ENCODE data around the gene OPA3. TPM values are rescaled to one million over a fixed set of nuclear protein-coding genes. Genes with fewer than 3 reads are reported as not detected.
"Not testable (repeated sequence)": the region's sequence is repeated elsewhere in the genome, so short reads cannot be mapped to it uniquely, and the experiment has no call there.

OPA3 gene
- total and polyA plus RNA-seq, 4 donors: 3.5 to 13.6 (median 7.7) TPM

- Histone ChIP-seq H3K4me3 (no peak overlapping the region), H3K27ac (ENCODE audit: low read depth in 1 of 2, low read length in 1 of 2) (no peak overlapping the region), H3K36me3 (ENCODE audit: control insufficient read depth in 4 of 4, insufficient read depth in 4 of 4, low read length in 4 of 4) (peaks cover 0 to 16% (median 10%) of the 10 kb centered on the region in 4 donors), H3K9ac (ENCODE audit: insufficient read depth in 1 of 2, low read length in 2 of 2) (no peak overlapping the region), H3K4me1 (ENCODE audit: control insufficient read depth in 5 of 5, insufficient read depth in 5 of 5, low read length in 5 of 5) (no peaks in the 10 kb centered on the region), H3K27me3 (ENCODE audit: control insufficient read depth in 3 of 3, insufficient read depth in 3 of 3, low read length in 2 of 3) (no peaks in the 10 kb centered on the region), H3K9me3 (ENCODE audit: control insufficient read depth in 4 of 4, insufficient read depth in 3 of 4, low read length in 3 of 4) (no peaks in the 10 kb centered on the region)
- WGBS, 2 donors: 86 to 90% methylated on average over 4 of the region's 4 CpGs
- DNase-seq (no peak), ATAC-seq (ENCODE audit: insufficient read depth, low FRiP score) (no peak)
- TF ChIP-seq, protein P1, sequence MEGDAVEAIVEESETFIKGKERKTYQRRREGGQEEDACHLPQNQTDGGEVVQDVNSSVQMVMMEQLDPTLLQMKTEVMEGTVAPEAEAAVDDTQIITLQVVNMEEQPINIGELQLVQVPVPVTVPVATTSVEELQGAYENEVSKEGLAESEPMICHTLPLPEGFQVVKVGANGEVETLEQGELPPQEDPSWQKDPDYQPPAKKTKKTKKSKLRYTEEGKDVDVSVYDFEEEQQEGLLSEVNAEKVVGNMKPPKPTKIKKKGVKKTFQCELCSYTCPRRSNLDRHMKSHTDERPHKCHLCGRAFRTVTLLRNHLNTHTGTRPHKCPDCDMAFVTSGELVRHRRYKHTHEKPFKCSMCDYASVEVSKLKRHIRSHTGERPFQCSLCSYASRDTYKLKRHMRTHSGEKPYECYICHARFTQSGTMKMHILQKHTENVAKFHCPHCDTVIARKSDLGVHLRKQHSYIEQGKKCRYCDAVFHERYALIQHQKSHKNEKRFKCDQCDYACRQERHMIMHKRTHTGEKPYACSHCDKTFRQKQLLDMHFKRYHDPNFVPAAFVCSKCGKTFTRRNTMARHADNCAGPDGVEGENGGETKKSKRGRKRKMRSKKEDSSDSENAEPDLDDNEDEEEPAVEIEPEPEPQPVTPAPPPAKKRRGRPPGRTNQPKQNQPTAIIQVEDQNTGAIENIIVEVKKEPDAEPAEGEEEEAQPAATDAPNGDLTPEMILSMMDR (IDR thresholded peaks at IDR 0.05; ENCODE audit: control extremely low read depth, extremely low read depth): no peak
These were observed 45.1 kb upstream of the OPA3 start for GRCh38 chr19:45629704-45630103.

- H3K27me3 ChIP-seq (ENCODE audit: control insufficient read depth in 3 of 3, insufficient read depth in 3 of 3, low read length in 2 of 3); H3K27ac ChIP-seq (ENCODE audit: low read depth in 1 of 2, low read length in 1 of 2); H3K4me3 ChIP-seq; ATAC-seq (ENCODE audit: insufficient read depth, low FRiP score); H3K9me3 ChIP-seq (ENCODE audit: control insufficient read depth in 4 of 4, insufficient read depth in 3 of 4, low read length in 3 of 4); H3K4me1 ChIP-seq (ENCODE audit: control insufficient read depth in 5 of 5, insufficient read depth in 5 of 5, low read length in 5 of 5); H3K9ac ChIP-seq (ENCODE audit: insufficient read depth in 1 of 2, low read length in 2 of 2); DNase-seq: not testable (repeated sequence)
- peaks cover 0 to 20% (median 13%) of the 10 kb centered on the region in 4 donors for H3K36me3 ChIP-seq (ENCODE audit: control insufficient read depth in 4 of 4, insufficient read depth in 4 of 4, low read length in 4 of 4)
- 98% methylated on average over 7 of the region's 7 CpGs for WGBS, 2 donors
These were observed 43.6 kb upstream of the OPA3 start for GRCh38 chr19:45628219-45628618.

GRCh38 chr19:45623984-45624383, 39.4 kb upstream of the OPA3 start:
- H3K27ac ChIP-seq (ENCODE audit: low read depth in 1 of 2, low read length in 1 of 2): no peak overlapping the region
- no peaks in the 10 kb centered on the region for H3K4me1 ChIP-seq (ENCODE audit: control insufficient read depth in 5 of 5, insufficient read depth in 5 of 5, low read length in 5 of 5)
- H3K9ac ChIP-seq (ENCODE audit: insufficient read depth in 1 of 2, low read length in 2 of 2): no peak overlapping the region
- ATAC-seq (ENCODE audit: insufficient read depth, low FRiP score): no peak
- DNase-seq: no peak
- no peaks in the 10 kb centered on the region for H3K27me3 ChIP-seq (ENCODE audit: control insufficient read depth in 3 of 3, insufficient read depth in 3 of 3, low read length in 2 of 3)
- H3K36me3 ChIP-seq (ENCODE audit: control insufficient read depth in 4 of 4, insufficient read depth in 4 of 4, low read length in 4 of 4): peaks cover 0 to 35% (median 21%) of the 10 kb centered on the region in 4 donors
- TF ChIP-seq, protein P1 (IDR thresholded peaks at IDR 0.05; ENCODE audit: control extremely low read depth, extremely low read depth): no peak
- H3K4me3 ChIP-seq: no peak overlapping the region
- WGBS, 2 donors: 94 to 96% methylated on average over 1 of the region's 1 CpG
- H3K9me3 ChIP-seq (ENCODE audit: control insufficient read depth in 4 of 4, insufficient read depth in 3 of 4, low read length in 3 of 4): no peaks in the 10 kb centered on the region

DNA sequence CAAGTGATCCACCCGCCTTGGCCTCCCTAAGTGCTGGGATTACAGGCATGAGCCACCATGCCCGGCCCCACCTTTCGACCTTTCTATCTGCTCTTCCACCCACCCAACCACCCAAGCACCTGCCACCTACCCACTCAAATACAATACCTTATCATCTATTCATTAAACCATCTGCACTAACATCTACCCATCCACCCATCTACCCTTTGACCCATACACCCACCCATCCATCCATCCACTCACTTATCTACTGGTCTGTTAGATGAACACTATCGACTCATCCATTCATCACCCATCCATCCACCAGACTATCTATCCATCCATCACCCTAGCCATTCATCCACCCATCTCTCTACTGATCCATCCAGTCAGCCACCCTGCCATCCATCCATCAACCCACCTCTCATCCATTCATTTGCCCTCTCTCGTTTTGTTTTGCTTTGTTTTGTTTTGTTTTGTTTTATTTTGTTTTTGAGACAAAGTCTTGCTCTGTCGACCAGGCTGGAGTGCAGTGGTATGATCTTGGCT, 37.4 kb upstream of the OPA3 start:
- Histone ChIP-seq H3K4me3 (no peak overlapping the region), H3K9me3 (ENCODE audit: control insufficient read depth in 4 of 4, insufficient read depth in 3 of 4, low read length in 3 of 4) (no peaks in the 10 kb centered on the region), H3K36me3 (ENCODE audit: control insufficient read depth in 4 of 4, insufficient read depth in 4 of 4, low read length in 4 of 4) (peaks cover 0 to 39% (median 20%) of the 10 kb centered on the region in 4 donors), H3K9ac (ENCODE audit: insufficient read depth in 1 of 2, low read length in 2 of 2) (no peak overlapping the region), H3K27me3 (ENCODE audit: control insufficient read depth in 3 of 3, insufficient read depth in 3 of 3, low read length in 2 of 3) (no peaks in the 10 kb centered on the region), H3K27ac (ENCODE audit: low read depth in 1 of 2, low read length in 1 of 2) (no peak overlapping the region), H3K4me1 (ENCODE audit: control insufficient read depth in 5 of 5, insufficient read depth in 5 of 5, low read length in 5 of 5) (no peaks in the 10 kb centered on the region)
- ATAC-seq (ENCODE audit: insufficient read depth, low FRiP score): no peak
- TF ChIP-seq, protein P1 (IDR thresholded peaks at IDR 0.05; ENCODE audit: control extremely low read depth, extremely low read depth): no peak
- WGBS, 2 donors: 87 to 92% methylated on average over 6 of the region's 6 CpGs
- no peak for DNase-seq
